ENCODE data around the gene IRF8.

IRF8 gene

GRCh38 chr16:85908444-85908843, 9.5 kb downstream of the IRF8 start:
- ChIA-PET CTCF (no interaction called here), POLR2A (ENCODE audit: low non-redundant PET) (no interaction called here)
- no peak overlapping the region for H3K27ac ChIP-seq
- no peak for DNase-seq (ENCODE audit: low spot score)
- no peak for TF ChIP-seq CTCF (conservative IDR thresholded peaks at IDR 0.05; ENCODE audit: low read depth)

GRCh38 chr16:85908889-85909589, 10.1 kb downstream of the IRF8 start:
- H3K27ac ChIP-seq = no peak overlapping the region
- CTCF ChIA-PET = no interaction called here
- POLR2A ChIA-PET (ENCODE audit: low non-redundant PET) = no interaction called here
- TF ChIP-seq CTCF (conservative IDR thresholded peaks at IDR 0.05; ENCODE audit: low read depth) = no peak
- no peak for DNase-seq (ENCODE audit: low spot score)

- CTCF ChIA-PET = interaction anchor here (0.6 kb wide), 1 partner anchor 89 kb away, joined by 3 read pairs; no protein-coding TSS in a partner anchor
- no peak for TF ChIP-seq CTCF (conservative IDR thresholded peaks at IDR 0.05; ENCODE audit: low read depth)
- no peak overlapping the region for H3K27ac ChIP-seq
- POLR2A ChIA-PET (ENCODE audit: low non-redundant PET) = no interaction called here
- no peak for DNase-seq (ENCODE audit: low spot score)
Observed at GRCh38 chr16:85909932-85910853, 11.2 kb downstream of the IRF8 start.

- DNase-seq (ENCODE audit: low spot score) = no peak
- ChIA-PET POLR2A (ENCODE audit: low non-redundant PET) (no interaction called here), CTCF (no interaction called here)
- H3K27ac ChIP-seq = no peak overlapping the region
- no peak for TF ChIP-seq CTCF (conservative IDR thresholded peaks at IDR 0.05; ENCODE audit: low read depth)
Observed at GRCh38 chr16:85910854-85911247, 11.9 kb downstream of the IRF8 start.

GRCh38 chr16:85911251-85911930, 12.4 kb downstream of the IRF8 start:
- CTCF ChIA-PET = no interaction called here
- POLR2A ChIA-PET (ENCODE audit: low non-redundant PET) = no interaction called here
- no peak overlapping the region for H3K27ac ChIP-seq
- no peak for TF ChIP-seq CTCF (conservative IDR thresholded peaks at IDR 0.05; ENCODE audit: low read depth)
- no peak for DNase-seq (ENCODE audit: low spot score)

GRCh38 chr16:85912211-85912974, 13.4 kb downstream of the IRF8 start:
- ChIA-PET CTCF (no interaction called here), POLR2A (ENCODE audit: low non-redundant PET) (interaction anchor here (0.6 kb wide), 1 partner anchor 54 kb away, joined by 3 read pairs; no protein-coding TSS in a partner anchor)
- DNase-seq (ENCODE audit: low spot score) = no peak
- no peak overlapping the region for H3K27ac ChIP-seq
- no peak for TF ChIP-seq CTCF (conservative IDR thresholded peaks at IDR 0.05; ENCODE audit: low read depth)
